Esophagus muscularis mucosa (tissue), 4 donors: ENCODE measurements around the gene MDGA2.

Experiments used
- CTCF ChIP-seq, 3 experiments: fragments of 200-600 bp in 2 of 3; fragments of 450-650 bp in 1 of 3; sonication (generic) in 2 of 3; IDR thresholded peaks; one replicate each; pipeline ENCODE4 v1.5.1; 2017 to 2019; ENCODE audit warnings: antibody characterized with exemption in 3 of 3, mild to moderate bottlenecking in 2 of 3, moderate library complexity in 1 of 3
- EP300 ChIP-seq: sonication (generic); formaldehyde crosslinking; IDR thresholded peaks from one replicate; pipeline ENCODE4 v1.6.1; 2017; ENCODE audit warnings: antibody characterized with exemption
- POLR2A ChIP-seq: fragments of 450-650 bp; IDR thresholded peaks from one replicate; pipeline ENCODE4 v1.6.1; 2017; ENCODE audit warnings: antibody characterized with exemption, moderate library complexity, mild to moderate bottlenecking, low read depth
- POLR2AphosphoS5 ChIP-seq, 2 donors: sonication (generic); formaldehyde crosslinking; IDR thresholded peaks; one replicate each; pipeline ENCODE4 v1.6.1; 2017; ENCODE audit warnings: antibody characterized with exemption in 2 of 2

GRCh38 chr14:47678157-47678556, 2.8 kb upstream of the MDGA2 start:
- no peak for TF ChIP-seq CTCF (IDR thresholded peaks at IDR 0.05)
- no peak for TF ChIP-seq POLR2AphosphoS5 (IDR thresholded peaks at IDR 0.05)
- TF ChIP-seq POLR2A: no peak
- TF ChIP-seq EP300: no peak
